KG1 (cell line): ENCODE measurements around the gene ARHGAP26.
A peak's percentile ranks its signal among the peaks of the same experiment; 100 is the strongest.

ENCODE experiments used
- DNase-seq: peaks from one replicate; lab custom pipeline; 2025; lab: John Stamatoyannopoulos, UW

The ARHGAP26 gene

GRCh38 chr5:143207563-143208364 is 437.6 kb downstream of the ARHGAP26 start:
- DNase-seq, result no peak

- DNase-seq, result no peak
These were observed 438.1 kb downstream of the ARHGAP26 start for GRCh38 chr5:143208365-143208641.

GRCh38 chr5:143208781-143209510 is 438.8 kb downstream of the ARHGAP26 start:
- no peak for DNase-seq

- DNase-seq, result no peak
These were observed 439.8 kb downstream of the ARHGAP26 start for GRCh38 chr5:143209881-143210395.

- DNase-seq, result no peak
These were observed 440.4 kb downstream of the ARHGAP26 start for GRCh38 chr5:143210576-143210975.

GRCh38 chr5:143212261-143212660 is 442.1 kb downstream of the ARHGAP26 start:
- no peak for DNase-seq

- DNase-seq, result no peak
These were observed 443.2 kb downstream of the ARHGAP26 start for GRCh38 chr5:143213231-143213850.

- DNase-seq, result no peak
These were observed 443.7 kb downstream of the ARHGAP26 start for GRCh38 chr5:143213851-143214363.

- no peak for DNase-seq
These were observed 444.3 kb downstream of the ARHGAP26 start for GRCh38 chr5:143214458-143214857.

GRCh38 chr5:143214890-143215289 is 444.7 kb downstream of the ARHGAP26 start:
- no peak for DNase-seq

GRCh38 chr5:143215690-143216089 is 445.5 kb downstream of the ARHGAP26 start:
- DNase-seq, result no peak

- DNase-seq, result no peak
These were observed 446.0 kb downstream of the ARHGAP26 start for GRCh38 chr5:143216211-143216610.

GRCh38 chr5:143217065-143217803 is 447.1 kb downstream of the ARHGAP26 start:
- no peak for DNase-seq

GRCh38 chr5:143217804-143218160 is 447.6 kb downstream of the ARHGAP26 start:
- DNase-seq, result no peak

- no peak for DNase-seq
These were observed 448.5 kb downstream of the ARHGAP26 start for GRCh38 chr5:143218517-143219170.

GRCh38 chr5:143219696-143220095 is 449.5 kb downstream of the ARHGAP26 start:
- no peak for DNase-seq

- DNase-seq, result no peak
These were observed 450.6 kb downstream of the ARHGAP26 start for GRCh38 chr5:143220748-143221251.

- DNase-seq, result peak; percentile 40
These were observed 452.4 kb downstream of the ARHGAP26 start for GRCh38 chr5:143222287-143223231.

GRCh38 chr5:143224672-143225071 is 454.5 kb downstream of the ARHGAP26 start:
- no peak for DNase-seq

GRCh38 chr5:143225511-143225910 is 455.3 kb downstream of the ARHGAP26 start:
- DNase-seq, result no peak
